Gastrocnemius medialis (tissue), 4 donors: ENCODE results near the gene ACOT7.

ENCODE experiments used
- CTCF ChIP-seq, 5 experiments: fragments of 450-650 bp in 3 of 5; fragments of 200-600 bp in 2 of 5; sonication (generic) in 2 of 5; IDR thresholded peaks in 4 of 5; conservative IDR thresholded peaks in 1 of 5; 1 replicate in 4 of 5; 2 replicates in 1 of 5; pipeline ENCODE4 v1.5.1; 2016 to 2019; ENCODE audit warnings: antibody characterized with exemption in 5 of 5, mild to moderate bottlenecking in 3 of 5, moderate library complexity in 3 of 5
- POLR2A ChIP-seq, 2 donors: fragments of 450-650 bp; IDR thresholded peaks; one replicate each; pipeline ENCODE4 v1.6.1; 2017; ENCODE audit warnings: antibody characterized with exemption in 2 of 2, mild to moderate bottlenecking in 2 of 2, moderate library complexity in 2 of 2

- no peak for TF ChIP-seq CTCF (IDR thresholded peaks at IDR 0.05 in 4 of 5, conservative IDR thresholded peaks at IDR 0.05 in 1 of 5)
- TF ChIP-seq POLR2A (IDR thresholded peaks at IDR 0.05) = no peak
Measured at GRCh38 chr1:6241107-6241886, 152.3 kb downstream of the ACOT7 start.
